Adrenal gland (tissue), 5 donors: ENCODE data around the gene ALX1.

Experiments
- POLR2A ChIP-seq, 2 donors: fragments of 450-650 bp; IDR thresholded peaks; one replicate each; pipeline ENCODE4 v1.6.1; 2017; ENCODE audit warnings: antibody characterized with exemption in 2 of 2, mild to moderate bottlenecking in 2 of 2, moderate library complexity in 1 of 2
- TF ChIP-seq, protein P1 (sequence below), 6 experiments: fragments of 450-650 bp in 4 of 6; fragments of 200-600 bp in 2 of 6; sonication (generic) in 1 of 6; IDR thresholded peaks; 1 replicate in 5 of 6; 2 replicates in 1 of 6; pipeline versions ENCODE4 v1.5.1 to v1.8.0; 2016 to 2021; ENCODE audit warnings: antibody characterized with exemption in 6 of 6, mild to moderate bottlenecking in 2 of 6, moderate library complexity in 1 of 6
- donor health status: DM: no; HTN: no; CAD: no.

DNA sequence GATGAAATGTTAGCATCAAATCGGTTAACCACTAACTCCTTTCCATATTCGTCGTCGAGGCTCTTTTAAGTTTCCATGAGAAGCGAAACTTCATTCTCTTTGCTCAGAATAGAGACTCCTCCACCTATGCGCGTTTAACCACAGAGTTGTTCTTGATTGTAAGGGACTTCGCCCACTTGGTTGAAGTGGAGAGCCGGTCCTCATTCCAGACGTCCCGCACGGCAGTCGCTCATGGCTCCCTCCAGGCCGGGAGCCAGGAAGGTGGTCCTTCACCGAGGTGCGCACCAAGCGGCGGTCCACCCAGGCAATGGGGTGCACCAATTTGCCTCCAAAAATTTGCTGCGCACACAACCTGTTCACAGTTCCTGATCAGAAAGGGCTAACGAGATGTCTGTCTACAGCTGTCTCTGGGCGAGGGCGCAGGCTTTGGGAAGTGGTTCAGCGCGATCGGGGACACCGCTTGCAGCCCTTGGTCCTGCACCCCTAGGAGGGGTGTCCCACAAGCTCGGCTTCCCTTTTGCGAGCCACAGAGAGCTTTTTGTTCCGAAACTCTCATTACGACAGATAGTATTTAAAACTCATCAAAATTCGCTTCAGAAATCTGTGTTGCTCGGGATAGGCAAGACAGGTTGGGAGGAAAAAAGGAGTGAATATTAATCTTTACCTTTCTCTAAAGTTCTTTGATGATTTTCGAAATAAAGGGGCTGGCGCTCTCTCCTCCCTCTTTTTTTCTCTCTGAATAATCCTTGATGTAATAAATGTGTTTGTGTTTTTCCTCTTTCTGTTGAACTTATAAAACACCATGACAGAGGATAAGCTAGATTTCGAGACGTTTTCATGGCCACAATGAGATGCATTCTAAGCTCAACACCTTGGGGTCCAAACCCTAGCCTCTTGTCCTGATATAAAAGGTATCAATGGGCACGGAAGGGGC, 6.4 kb upstream of the ALX1 start:
- no peak for TF ChIP-seq POLR2A (IDR thresholded peaks at IDR 0.05)
- TF ChIP-seq, protein P1, sequence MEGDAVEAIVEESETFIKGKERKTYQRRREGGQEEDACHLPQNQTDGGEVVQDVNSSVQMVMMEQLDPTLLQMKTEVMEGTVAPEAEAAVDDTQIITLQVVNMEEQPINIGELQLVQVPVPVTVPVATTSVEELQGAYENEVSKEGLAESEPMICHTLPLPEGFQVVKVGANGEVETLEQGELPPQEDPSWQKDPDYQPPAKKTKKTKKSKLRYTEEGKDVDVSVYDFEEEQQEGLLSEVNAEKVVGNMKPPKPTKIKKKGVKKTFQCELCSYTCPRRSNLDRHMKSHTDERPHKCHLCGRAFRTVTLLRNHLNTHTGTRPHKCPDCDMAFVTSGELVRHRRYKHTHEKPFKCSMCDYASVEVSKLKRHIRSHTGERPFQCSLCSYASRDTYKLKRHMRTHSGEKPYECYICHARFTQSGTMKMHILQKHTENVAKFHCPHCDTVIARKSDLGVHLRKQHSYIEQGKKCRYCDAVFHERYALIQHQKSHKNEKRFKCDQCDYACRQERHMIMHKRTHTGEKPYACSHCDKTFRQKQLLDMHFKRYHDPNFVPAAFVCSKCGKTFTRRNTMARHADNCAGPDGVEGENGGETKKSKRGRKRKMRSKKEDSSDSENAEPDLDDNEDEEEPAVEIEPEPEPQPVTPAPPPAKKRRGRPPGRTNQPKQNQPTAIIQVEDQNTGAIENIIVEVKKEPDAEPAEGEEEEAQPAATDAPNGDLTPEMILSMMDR (IDR thresholded peaks at IDR 0.05), result no peak
